Stimulated activated naive CD8-positive, alpha-beta T cell treated with anti-CD3 and anti-CD28 coated beads, Interleukin-15, Interleukin-2, amounts not matched to agents 100 ng/mL and 50 ng/mL, for 24 hours (primary cell): Measurements from ENCODE around the gene SNX10.

Experiments
- H3K27ac Mint-ChIP-seq: one replicate; pipeline ENCODE4 v1.8.0; 2021; ENCODE audit warnings: mild to moderate bottlenecking, mixed read lengths
- H3K27me3 Mint-ChIP-seq: one replicate; pipeline ENCODE4 v1.8.0; 2021; ENCODE audit warnings: mixed read lengths
- H3K36me3 Mint-ChIP-seq: one replicate; pipeline ENCODE4 v1.8.0; 2021; ENCODE audit warnings: low read depth, mixed read lengths
- H3K4me1 Mint-ChIP-seq: one replicate; pipeline ENCODE4 v1.8.0; 2021; ENCODE audit warnings: low read depth, mixed read lengths
- H3K4me3 Mint-ChIP-seq: one replicate; pipeline ENCODE4 v1.8.0; 2021; ENCODE audit warnings: mild to moderate bottlenecking, mixed read lengths
- H3K9me3 Mint-ChIP-seq: one replicate; pipeline ENCODE4 v1.8.0; 2021; ENCODE audit warnings: mixed read lengths

SNX10 gene

GRCh38 chr7:26381476-26382353 is 90.1 kb downstream of the SNX10 start:
- H3K27me3 Mint-ChIP-seq = peaks cover 47% of the 10 kb centered on the region
- H3K4me1 Mint-ChIP-seq = no peaks in the 10 kb centered on the region
- H3K36me3 Mint-ChIP-seq = no peaks in the 10 kb centered on the region
- H3K27ac Mint-ChIP-seq = no peak overlapping the region
- H3K4me3 Mint-ChIP-seq = no peak overlapping the region
- no peaks in the 10 kb centered on the region for H3K9me3 Mint-ChIP-seq

- H3K27me3 Mint-ChIP-seq = peaks cover 40% of the 10 kb centered on the region
- no peaks in the 10 kb centered on the region for H3K9me3 Mint-ChIP-seq
- H3K36me3 Mint-ChIP-seq = no peaks in the 10 kb centered on the region
- no peaks in the 10 kb centered on the region for H3K4me1 Mint-ChIP-seq
- H3K4me3 Mint-ChIP-seq = no peak overlapping the region
- no peak overlapping the region for H3K27ac Mint-ChIP-seq
These were observed 93.6 kb downstream of the SNX10 start for GRCh38 chr7:26385240-26385639.

DNA sequence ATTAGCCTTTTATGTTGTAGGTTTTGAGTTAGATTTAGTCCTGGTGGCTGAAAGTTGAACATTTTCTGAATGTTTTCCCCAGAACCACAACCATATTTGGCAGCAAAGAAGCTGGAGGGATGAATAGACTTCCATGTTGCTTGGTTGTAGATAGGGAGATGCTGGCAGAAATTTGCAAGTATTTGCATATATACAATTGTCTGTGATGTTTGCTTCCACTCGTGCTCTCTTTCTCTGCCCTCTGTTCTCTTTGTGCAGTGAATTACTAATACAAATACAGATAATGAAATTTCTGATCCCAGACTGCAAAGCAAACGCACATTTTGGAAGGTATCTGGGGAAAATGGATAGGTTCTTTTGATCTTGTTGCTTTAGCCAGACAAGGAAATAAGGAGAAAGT is 96.1 kb downstream of the SNX10 start:
- H3K36me3 Mint-ChIP-seq = no peaks in the 10 kb centered on the region
- H3K4me1 Mint-ChIP-seq = no peaks in the 10 kb centered on the region
- no peaks in the 10 kb centered on the region for H3K9me3 Mint-ChIP-seq
- H3K27me3 Mint-ChIP-seq = peaks cover 49% of the 10 kb centered on the region
- H3K27ac Mint-ChIP-seq = no peak overlapping the region
- no peak overlapping the region for H3K4me3 Mint-ChIP-seq

- Mint-ChIP-seq H3K27me3 (peaks cover 52% of the 10 kb centered on the region), H3K27ac (no peak overlapping the region), H3K4me3 (no peak overlapping the region), H3K9me3 (no peaks in the 10 kb centered on the region), H3K36me3 (no peaks in the 10 kb centered on the region), H3K4me1 (no peaks in the 10 kb centered on the region)
These were observed 96.6 kb downstream of the SNX10 start for GRCh38 chr7:26388256-26388655.

GRCh38 chr7:26390016-26390415 is 98.4 kb downstream of the SNX10 start:
- H3K4me3 Mint-ChIP-seq = no peak overlapping the region
- no peak overlapping the region for H3K27ac Mint-ChIP-seq
- H3K9me3 Mint-ChIP-seq = no peaks in the 10 kb centered on the region
- no peaks in the 10 kb centered on the region for H3K36me3 Mint-ChIP-seq
- H3K4me1 Mint-ChIP-seq = no peaks in the 10 kb centered on the region
- peaks cover 56% of the 10 kb centered on the region for H3K27me3 Mint-ChIP-seq

DNA sequence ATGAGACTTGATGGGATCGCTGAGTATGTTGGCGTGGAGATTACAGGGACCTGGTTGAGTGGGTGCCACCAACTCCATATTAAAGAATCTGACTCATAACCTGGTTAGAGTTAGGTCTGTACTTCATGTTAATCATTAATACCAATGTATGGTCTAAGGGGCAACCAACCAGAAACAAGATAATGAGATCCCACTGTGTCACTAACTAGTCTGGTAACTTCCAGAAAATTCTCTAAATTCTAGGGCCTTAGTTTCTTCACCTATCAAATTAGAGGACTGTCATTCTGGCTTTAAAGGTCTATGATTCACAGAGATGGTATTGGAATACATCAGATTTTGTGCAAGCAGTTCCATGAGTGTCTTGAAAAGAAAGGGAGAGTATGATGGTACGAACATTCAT is 102.2 kb downstream of the SNX10 start:
- no peaks in the 10 kb centered on the region for H3K36me3 Mint-ChIP-seq
- no peak overlapping the region for H3K4me3 Mint-ChIP-seq
- peaks cover 8% of the 10 kb centered on the region for H3K4me1 Mint-ChIP-seq
- H3K27me3 Mint-ChIP-seq = peaks cover 54% of the 10 kb centered on the region
- no peak overlapping the region for H3K27ac Mint-ChIP-seq
- no peaks in the 10 kb centered on the region for H3K9me3 Mint-ChIP-seq

DNA sequence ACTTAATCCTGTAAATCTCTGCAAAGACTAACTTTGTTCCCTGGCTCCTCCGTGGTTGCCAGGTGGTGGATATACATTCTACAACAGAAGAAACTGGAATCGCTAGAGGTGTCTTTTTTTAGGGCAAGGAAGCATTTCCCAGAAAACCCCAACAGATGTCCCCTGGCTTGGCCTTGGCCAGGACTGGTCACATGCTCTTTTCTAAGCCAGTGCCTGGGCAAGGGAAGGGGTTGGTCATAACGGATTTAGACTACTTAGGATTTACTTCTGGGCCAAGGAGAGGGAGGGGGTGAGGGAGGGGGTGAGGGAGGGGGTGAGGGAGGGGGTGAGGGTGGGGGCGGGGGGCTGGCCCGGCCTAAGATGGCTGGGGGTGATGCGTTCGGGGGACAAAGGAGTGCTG is 105.7 kb downstream of the SNX10 start:
- Mint-ChIP-seq H3K4me3 (peak overlapping the region; percentile 75), H3K9me3 (no peaks in the 10 kb centered on the region), H3K4me1 (peaks cover 16% of the 10 kb centered on the region), H3K36me3 (no peaks in the 10 kb centered on the region), H3K27ac (no peak overlapping the region), H3K27me3 (peaks cover 43% of the 10 kb centered on the region)

DNA sequence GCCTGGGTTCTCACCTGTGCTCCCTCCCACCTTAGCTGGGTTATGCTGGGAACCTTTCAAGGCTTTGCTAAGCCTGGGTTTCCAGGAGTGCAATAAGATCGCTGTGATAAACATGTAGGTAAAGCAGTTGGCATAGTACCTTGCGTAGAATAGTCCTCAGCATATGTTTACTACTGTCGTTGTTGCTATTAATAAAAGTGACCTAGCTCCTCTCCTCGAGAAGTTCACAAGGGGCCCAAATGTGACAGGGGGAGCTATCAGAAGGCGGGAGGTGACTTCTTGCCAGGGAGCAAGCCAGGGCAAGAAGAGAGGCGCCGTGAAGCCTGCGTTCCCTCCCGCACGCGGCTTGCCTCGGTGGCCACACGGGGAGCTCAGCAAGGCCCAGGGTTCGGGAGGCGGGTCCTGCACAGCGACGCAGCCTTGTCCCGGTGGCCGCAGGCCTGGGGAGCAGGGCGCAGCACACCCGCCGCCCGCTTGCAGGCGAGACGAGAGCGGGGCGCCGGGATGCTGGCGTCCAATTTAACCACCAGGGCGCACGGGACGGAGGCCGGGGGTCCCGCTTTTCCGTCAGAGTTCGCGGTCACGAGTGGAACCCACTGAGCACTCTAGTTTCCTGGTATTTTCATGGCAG is 106.2 kb downstream of the SNX10 start:
- H3K36me3 Mint-ChIP-seq = no peaks in the 10 kb centered on the region
- H3K9me3 Mint-ChIP-seq = no peaks in the 10 kb centered on the region
- peaks cover 16% of the 10 kb centered on the region for H3K4me1 Mint-ChIP-seq
- H3K27ac Mint-ChIP-seq = no peak overlapping the region
- peaks cover 43% of the 10 kb centered on the region for H3K27me3 Mint-ChIP-seq
- peak overlapping the region; percentile 75 for H3K4me3 Mint-ChIP-seq

DNA sequence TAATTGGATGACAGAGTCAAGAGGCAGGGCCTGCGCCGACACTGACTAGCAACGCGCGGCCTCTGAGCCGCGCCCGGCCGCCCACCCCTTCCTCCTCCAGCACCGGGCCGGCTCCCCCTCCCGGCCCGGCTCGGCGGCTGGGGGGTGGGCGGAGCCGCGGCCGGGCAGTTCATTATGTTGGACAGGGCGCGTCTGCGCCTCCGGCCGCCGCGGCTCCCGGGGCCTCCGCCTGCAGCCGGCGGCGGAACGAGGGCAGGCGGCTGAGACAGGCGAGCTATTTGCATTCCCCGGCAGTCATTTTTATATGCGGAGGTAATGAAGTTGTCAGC is 106.7 kb downstream of the SNX10 start:
- no peaks in the 10 kb centered on the region for H3K36me3 Mint-ChIP-seq
- H3K4me3 Mint-ChIP-seq = peak overlapping the region; percentile 75
- no peak overlapping the region for H3K27ac Mint-ChIP-seq
- H3K4me1 Mint-ChIP-seq = peaks cover 16% of the 10 kb centered on the region
- H3K27me3 Mint-ChIP-seq = peaks cover 39% of the 10 kb centered on the region
- no peaks in the 10 kb centered on the region for H3K9me3 Mint-ChIP-seq

GRCh38 chr7:26398756-26399509 is 107.3 kb downstream of the SNX10 start:
- Mint-ChIP-seq H3K36me3 (no peaks in the 10 kb centered on the region), H3K4me3 (peak overlapping the region; percentile 86), H3K4me1 (peaks cover 16% of the 10 kb centered on the region), H3K9me3 (no peaks in the 10 kb centered on the region), H3K27me3 (peaks cover 33% of the 10 kb centered on the region), H3K27ac (peak overlapping the region; percentile 86)

DNA sequence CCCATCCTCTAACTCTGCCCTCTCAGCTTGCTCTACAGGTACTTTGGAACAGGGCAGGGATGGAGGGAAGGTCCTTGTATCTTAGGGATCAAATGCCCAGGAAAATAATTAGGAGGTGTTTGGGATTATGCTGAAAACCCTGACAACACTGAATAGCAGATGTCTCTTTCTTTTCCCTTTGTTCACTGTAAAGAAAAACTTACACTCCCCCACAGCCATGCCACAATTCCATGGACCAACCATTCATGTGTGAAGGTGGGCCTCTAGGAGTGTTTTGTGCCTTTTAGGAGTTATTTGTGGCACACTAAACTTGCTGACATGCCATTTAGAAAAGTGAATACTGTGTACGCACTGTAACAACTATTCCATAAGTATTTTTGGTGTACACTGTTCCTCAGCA is 108.1 kb downstream of the SNX10 start:
- Mint-ChIP-seq H3K27ac (no peak overlapping the region), H3K27me3 (peaks cover 31% of the 10 kb centered on the region), H3K4me3 (peak overlapping the region; percentile 86), H3K36me3 (no peaks in the 10 kb centered on the region), H3K9me3 (no peaks in the 10 kb centered on the region), H3K4me1 (peaks cover 16% of the 10 kb centered on the region)

GRCh38 chr7:26403640-26404039 is 112.0 kb downstream of the SNX10 start:
- H3K9me3 Mint-ChIP-seq = no peaks in the 10 kb centered on the region
- H3K4me3 Mint-ChIP-seq = no peak overlapping the region
- H3K27ac Mint-ChIP-seq = no peak overlapping the region
- peaks cover 24% of the 10 kb centered on the region for H3K27me3 Mint-ChIP-seq
- peaks cover 10% of the 10 kb centered on the region for H3K4me1 Mint-ChIP-seq
- no peaks in the 10 kb centered on the region for H3K36me3 Mint-ChIP-seq

DNA sequence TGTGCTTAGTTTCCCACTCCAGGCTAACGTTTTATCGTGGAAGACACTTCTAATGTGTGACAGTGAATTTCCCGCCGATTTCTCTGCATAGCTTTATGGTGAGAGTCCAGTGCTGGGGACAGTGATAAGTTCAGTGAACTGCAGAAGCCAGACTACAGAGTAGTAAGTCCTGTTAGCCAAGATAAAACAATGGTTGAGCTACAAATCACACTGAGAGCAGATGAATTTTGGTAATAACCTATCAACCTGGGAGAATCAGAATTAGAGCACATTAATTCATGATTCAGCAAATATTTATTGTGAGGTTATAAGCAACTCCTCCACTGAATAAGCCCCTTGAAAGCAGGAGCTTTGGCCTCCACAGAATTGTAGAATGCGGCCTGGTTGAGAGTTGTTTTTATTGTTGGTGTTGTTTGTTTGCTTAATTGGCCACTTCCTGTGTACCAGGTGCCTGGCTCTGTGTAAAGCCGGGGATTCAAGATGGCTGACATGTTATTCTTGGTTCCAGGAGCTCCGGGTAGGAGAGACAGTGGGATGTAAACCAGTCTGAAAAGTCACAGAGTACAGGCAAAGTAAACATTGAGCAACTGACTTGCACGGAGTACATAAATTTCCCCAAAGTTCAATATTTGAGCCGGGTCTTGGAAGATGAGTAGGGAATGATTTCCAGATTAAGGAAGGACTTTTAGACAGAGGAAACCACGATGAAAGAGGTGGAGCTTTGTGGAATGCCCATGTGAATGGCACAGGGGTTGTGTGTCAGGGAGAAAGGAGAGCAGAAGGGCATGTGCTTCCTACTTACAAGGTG is 112.7 kb downstream of the SNX10 start:
- no peak overlapping the region for H3K27ac Mint-ChIP-seq
- H3K4me1 Mint-ChIP-seq = peaks cover 2% of the 10 kb centered on the region
- H3K9me3 Mint-ChIP-seq = no peaks in the 10 kb centered on the region
- no peaks in the 10 kb centered on the region for H3K36me3 Mint-ChIP-seq
- no peak overlapping the region for H3K4me3 Mint-ChIP-seq
- H3K27me3 Mint-ChIP-seq = peaks cover 17% of the 10 kb centered on the region

DNA sequence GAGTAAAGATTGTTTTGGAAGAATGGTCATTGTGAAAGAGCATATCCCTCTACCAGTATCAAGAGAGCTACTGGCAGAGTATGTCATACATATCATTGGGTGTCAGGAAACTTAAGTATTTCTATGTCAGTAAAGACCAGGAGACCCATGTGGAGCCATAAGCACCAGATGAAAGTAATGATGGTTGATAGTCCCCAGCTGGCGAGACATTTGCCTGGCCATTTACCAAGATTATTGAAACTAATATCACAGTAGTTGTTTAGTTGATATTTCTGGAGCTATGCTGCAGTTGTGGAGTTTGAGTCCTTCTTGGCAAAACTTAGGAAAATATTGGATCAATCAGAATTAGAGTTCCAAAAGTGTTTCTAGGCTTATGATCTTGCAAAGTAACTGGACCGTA is 114.8 kb downstream of the SNX10 start:
- Mint-ChIP-seq H3K36me3 (no peaks in the 10 kb centered on the region), H3K4me3 (no peak overlapping the region)

More for the DNA sequence above, 114.8 kb downstream of the SNX10 start:
- H3K27ac Mint-ChIP-seq = no peak overlapping the region
- H3K9me3 Mint-ChIP-seq = no peaks in the 10 kb centered on the region
- H3K4me1 Mint-ChIP-seq = no peaks in the 10 kb centered on the region
- H3K27me3 Mint-ChIP-seq = peaks cover 19% of the 10 kb centered on the region
